GM08714 (cell line): ENCODE measurements around the gene MKNK2.

Experiments used
- H3K4me3 ChIP-seq: fragments of 200-500 bp; sonication (Bioruptor generic); 2 replicates; pipeline ENCODE4 v1.5.1; 2014; ENCODE audit warnings: mild to moderate bottlenecking, low read length, inconsistent platforms
- ZNF274 ChIP-seq: IDR thresholded peaks from 2 replicates; pipeline ENCODE4 v1.6.1; 2012; ENCODE audit warnings: mild to moderate bottlenecking, low read depth, low read length

Gene MKNK2

DNA sequence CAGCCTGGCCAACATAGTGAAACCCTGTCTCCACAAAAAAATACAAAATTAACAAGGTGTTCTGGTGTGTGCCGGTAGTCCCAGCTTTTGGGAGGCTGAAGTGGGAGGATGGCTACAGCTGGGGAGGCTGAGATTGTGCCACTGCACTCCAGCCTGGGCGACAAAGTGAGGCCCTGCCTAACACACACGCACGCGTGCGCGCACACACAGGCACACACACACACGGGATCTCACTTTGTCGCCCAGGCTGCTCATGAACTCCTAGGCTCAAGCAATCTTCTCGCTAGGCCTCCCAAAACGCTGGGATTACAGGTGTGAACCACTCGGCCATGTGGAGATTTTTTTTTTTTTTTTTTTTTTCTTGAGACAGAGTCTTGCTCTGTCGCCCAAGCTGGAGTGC lies 32.3 kb downstream of the MKNK2 start:
- TF ChIP-seq ZNF274, result no peak
- H3K4me3 ChIP-seq, result no peak overlapping the region

DNA sequence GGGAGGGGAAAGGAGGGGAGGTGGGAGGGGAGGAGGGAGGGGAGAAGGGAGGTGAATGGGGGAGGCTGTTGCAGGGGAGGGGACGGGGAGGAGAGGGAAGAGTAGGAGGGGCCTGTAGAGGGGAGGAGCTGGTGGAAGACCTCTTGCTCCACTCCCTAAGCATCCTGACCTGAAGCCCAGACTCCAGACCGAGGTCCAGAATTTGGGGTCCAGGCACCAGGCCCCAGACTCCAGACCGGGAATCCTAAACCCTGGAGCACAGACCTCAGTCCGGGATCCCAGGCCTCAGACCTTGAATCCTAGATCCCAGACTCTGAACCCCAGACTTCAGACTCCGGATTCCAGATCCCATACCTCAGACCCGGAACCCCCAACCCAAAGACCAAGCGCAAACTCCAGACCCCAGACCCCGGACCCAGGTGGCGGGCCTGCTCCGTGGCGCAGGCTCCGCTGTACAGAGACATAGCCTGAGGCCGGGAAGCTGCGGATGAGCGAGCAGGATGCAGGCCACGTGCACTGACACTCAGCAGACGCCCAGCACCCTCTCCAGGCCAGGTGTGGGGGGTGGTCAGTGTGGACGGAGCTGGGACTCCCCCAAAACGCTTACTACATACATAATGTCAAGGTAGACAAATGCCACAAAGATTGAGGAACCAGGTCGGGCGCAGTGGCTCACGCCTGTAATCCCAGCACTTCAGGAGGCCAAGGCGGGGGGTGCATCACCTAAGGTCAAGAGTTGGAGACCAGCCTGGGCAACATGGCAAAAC lies 34.8 kb downstream of the MKNK2 start:
- H3K4me3 ChIP-seq, result peak overlapping the region; percentile 14; the same call in 1 of the 2 replicates

DNA sequence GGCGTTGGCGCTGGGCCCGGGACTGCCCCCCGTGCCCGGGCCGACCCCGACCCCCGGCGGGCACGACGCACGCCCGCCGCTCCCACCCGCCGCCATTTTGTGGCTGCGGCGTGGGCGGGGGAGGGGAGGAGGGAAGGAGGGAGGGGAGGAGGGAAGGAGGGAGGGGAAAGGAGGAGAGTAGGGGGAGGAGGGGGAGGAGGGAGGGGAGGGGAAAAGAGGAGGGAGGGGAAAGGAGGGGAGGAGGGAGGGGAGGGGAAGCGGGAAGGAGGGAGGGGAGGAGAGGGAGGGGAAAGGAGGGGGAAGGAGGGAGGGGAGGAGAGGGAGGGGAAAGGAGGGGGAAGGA lies 35.5 kb downstream of the MKNK2 start, which contains the start of gene BTBD2:
Gene BTBD2 (minus strand): TSS at position 107 of the 343 bp plus-strand sequence. CDS start 11 bp downstream, at position 96.
- TF ChIP-seq ZNF274, result no peak
- H3K4me3 ChIP-seq, result peak within 1 kb of the TSS; percentile 68

More for the DNA sequence above, 34.8 kb downstream of the MKNK2 start:
- TF ChIP-seq ZNF274, result no peak

DNA sequence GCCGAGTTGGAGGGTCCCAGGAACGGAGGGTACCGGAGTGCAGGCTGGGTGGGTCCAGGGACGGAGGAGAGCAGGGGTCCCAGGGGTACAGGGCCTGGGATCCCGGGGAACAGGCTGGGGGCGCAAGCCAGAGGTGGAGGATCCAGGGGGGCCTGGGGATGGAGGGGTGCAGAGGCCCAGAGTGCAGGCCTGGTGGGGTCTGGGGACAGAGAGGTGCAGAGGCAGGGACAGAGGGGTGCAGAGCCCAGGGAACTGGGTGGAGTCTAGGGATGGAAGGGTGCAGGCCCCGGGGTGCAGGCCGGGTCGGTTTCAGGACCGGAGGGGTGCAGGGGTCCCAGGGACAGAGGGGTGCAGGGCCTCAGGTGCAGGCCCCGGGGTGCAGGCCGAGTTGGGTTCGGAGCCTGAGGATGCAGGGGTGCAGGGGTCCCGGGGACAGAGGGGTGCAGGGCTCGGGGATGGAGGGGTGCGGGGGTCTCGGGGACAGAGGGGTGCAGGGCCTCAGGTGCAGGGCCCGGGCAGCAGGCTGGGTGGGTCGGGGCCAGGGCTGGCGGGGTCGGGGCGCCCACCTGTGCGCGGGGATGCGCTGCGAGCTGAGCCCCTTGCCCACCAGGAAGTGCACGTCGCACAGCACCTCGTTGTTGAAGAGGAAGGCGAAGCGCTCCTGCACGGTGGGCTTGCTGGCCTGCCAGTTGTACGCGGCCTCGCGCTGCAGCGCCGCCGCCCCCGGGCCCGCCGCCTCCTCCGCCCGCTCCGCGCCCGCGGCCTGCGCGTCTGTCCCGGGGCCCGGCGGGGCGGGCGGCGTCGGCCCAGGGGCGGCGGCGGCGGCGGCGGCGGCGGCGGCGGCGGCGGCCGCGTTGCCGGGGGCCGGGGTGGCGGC lies 36.1 kb downstream of the MKNK2 start:
- H3K4me3 ChIP-seq, result peak overlapping the region; percentile 68
- TF ChIP-seq ZNF274, result no peak

DNA sequence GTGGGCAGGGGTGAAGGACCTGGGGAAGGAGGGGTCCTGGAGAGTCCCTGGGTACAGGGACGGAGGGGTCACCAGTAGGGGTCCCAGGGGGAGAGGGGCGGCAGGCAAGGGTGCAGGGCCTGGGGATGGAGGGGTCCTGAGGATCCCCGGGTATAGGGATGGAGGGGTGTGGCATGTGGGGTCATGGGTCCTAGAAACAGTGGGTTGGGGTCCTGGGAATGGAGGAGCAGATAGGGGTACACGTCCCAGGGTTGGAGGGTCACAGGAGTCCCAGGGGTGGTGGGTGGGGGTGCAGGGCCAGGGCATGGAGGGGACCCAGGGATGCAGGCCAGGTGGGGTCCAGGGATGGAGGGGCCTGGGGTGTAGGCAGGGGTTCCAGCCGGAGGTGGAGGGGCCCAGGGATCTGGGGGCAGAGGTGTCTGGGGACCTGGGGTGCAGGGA lies 36.9 kb downstream of the MKNK2 start:
- H3K4me3 ChIP-seq, result no peak overlapping the region
- no peak for TF ChIP-seq ZNF274

DNA sequence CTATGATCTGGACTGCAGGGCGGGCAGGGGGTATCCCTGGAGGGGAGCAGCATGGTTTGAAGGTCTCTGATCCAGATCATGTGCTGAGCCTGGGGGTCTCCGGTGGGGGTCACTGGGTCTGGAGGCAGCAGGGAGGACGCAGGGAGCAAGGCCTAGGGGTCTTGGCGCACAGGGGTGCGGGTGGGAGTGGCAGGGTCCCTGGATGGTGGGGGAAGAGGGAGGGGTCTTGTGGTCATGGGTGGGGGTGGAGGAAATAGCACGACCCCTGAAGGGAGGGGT lies 37.4 kb downstream of the MKNK2 start:
- H3K4me3 ChIP-seq, result no peak overlapping the region
- no peak for TF ChIP-seq ZNF274

DNA sequence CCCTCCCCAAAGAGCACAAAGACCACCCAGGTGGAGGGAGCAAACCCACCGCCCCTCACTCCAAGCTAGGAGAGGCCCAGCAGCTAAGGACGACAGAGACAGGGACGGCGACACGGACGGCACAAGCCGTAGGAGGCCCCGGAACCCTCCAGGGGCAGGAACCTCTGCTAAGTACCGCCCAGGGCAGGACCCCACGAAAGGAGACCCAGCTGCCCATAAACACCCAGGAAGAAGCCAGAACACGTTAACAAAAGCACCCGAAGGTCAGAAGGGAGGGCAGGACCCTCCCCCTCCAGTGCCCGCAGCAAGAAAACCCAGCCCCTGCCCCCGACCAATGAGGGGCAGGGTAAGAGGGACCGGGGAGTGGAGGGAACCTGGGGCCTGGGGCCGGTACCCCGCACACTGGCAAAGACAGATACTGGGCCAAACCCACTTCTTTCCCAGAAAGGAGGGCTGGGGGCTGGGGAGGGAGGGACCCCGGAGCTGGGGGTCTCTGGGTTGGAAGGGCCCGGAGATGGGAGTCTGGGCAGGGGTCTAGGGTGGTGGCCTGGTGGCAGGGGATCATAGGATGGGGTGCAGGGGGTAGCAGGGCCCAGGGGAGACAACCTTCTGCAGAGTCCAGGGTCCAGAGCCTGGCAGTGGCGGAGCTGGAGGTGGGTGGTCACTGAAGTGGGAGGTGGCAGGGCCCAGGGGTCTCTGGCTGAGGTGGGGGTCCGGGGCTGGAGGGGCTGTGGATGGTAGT lies 37.9 kb downstream of the MKNK2 start:
- no peak for TF ChIP-seq ZNF274
- no peak overlapping the region for H3K4me3 ChIP-seq

DNA sequence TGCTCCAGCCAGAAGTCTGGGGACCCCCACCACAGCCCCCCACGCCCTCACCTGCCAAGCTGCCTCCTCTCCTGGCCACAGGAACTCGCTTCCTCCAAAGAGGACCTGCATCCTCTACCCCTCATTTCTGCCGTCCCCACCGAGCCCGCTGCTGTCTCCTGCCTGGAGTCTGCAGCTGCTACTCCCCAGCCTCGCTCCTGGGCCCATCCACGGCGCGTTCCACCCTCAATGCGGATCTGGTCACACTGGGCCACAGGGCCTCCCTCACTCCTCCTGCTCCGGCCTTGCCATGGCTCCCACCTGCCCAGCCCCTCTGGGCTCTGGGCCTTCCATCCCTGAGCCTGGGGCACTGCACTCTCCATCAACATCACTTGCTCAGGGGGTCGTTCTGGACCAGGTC lies 39.9 kb downstream of the MKNK2 start:
- no peak overlapping the region for H3K4me3 ChIP-seq
- no peak for TF ChIP-seq ZNF274

DNA sequence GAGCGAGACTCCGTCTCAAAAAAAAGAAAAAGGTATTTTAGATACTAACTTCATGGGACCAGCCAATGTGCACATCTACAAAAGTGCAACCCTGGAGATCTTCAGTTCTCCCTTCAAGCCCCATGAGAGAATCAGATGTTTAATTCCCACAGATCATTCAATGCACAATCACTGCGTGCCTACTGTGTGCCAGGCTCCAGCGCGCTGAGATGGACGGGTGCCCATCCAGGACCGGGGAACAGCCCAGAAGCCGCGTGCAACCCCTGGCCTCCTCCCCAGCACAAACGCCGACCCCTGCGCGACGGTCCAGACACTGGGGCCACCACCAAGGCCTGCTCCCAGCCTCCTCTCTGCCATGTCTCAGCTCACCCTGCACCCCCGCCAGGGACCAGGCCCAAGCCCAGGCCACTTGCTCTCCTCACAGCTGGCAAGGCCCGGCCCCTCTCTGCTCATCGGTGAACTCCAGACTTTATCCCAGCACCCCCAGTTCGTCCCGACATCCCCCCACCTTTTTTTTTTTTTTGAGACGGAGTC lies 40.8 kb downstream of the MKNK2 start:
- TF ChIP-seq ZNF274, result no peak
- H3K4me3 ChIP-seq, result no peak overlapping the region

DNA sequence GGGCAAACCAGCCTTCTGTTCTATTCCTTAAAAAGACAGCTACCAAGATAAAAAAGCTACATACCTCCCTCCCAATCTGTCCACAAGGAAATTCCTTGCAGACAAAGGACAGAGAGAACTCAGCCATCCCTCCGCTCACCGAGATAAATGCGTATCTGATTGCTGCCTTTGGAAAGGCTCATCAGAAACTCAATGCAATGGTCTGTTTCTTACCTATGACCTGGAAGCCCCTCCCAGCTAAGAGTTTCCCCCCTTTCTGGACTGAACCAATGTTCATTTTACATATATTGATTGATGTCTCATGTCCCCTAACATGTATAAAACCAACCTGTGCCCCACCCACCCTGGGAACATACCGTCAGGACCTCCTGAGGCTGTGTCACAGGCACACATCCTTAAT lies 47.2 kb downstream of the MKNK2 start:
- TF ChIP-seq ZNF274, result no peak
- H3K4me3 ChIP-seq, result no peak overlapping the region

DNA sequence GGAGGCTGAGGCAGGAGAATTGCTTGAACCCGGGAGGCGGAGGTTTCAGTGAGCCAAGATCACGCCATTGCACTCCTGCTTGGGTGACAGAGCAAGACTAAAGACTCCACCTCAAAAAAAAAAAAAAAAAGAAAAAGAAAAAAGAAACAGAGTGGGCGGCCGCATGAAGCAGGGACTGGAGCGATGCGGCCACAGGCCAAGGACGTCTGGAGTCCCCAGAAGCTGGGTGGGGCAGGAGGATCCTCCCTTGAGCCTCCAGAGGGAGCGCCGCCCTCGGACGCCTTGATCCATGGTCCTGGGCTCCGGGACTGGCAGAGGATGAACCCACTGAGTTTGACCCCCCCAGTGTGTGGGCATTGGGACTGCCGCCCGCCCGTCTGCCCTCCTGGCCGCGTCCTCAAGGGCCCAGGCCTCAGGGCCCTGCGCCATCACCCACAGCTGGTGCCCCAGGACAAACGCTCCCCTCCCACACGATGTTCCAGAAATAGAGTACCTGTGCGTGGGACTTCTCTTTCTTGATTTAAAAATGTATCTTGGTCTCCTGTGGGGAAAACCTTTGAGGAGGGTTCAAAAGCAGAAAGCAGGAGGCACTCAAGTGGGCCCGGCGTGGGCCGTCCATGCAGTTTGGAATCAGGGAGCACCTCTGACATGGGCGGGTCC lies 51.1 kb downstream of the MKNK2 start:
- no peak overlapping the region for H3K4me3 ChIP-seq
- TF ChIP-seq ZNF274, result no peak

DNA sequence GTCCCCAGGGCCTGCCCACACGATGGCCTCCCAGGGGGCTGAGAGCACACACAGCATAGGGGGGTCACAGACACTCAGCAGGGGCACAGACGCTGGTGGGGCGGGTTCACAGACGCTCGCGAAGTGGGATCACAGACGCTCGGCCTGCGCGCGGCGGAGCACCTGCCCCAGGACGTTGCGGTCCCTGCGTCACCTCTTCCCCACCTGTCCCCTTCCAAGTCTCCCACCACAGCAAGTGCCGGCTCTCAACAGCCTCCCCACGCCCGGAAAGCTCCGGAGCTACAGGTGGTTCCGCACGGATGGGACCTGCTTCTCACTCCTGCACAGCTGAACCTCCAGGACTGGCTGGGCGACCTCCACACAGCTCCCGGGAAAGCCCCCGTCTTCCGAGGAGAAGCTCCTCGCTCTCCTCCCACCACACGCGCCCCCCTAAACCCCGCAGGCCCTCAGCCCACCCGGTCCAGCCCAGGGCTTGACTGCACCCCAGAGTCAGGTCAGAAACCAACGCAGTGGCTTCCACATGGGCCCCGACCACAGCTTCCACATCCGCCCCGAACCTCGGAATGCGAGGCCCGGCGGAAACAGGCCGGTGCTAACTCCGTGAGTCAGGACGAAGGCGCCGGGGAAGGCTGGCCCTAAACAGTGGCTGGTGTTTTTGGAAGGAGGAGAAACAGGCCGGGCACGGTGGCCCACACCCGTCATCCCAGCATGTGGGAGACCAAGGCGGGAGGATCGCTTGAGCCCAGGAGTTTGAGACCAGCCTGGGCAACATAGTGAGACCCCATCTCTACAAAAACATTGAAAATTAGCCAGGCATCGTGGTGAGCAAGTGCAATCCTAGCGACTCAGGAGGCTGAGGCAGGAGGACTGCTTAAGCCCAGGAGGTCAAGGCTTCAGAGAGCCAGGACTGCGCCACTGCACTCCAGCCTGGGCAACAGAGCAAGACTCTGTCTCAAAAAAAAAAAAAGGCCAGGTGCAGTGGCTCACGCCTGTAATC lies 52.0 kb downstream of the MKNK2 start:
- no peak for TF ChIP-seq ZNF274
- H3K4me3 ChIP-seq, result no peak overlapping the region

DNA sequence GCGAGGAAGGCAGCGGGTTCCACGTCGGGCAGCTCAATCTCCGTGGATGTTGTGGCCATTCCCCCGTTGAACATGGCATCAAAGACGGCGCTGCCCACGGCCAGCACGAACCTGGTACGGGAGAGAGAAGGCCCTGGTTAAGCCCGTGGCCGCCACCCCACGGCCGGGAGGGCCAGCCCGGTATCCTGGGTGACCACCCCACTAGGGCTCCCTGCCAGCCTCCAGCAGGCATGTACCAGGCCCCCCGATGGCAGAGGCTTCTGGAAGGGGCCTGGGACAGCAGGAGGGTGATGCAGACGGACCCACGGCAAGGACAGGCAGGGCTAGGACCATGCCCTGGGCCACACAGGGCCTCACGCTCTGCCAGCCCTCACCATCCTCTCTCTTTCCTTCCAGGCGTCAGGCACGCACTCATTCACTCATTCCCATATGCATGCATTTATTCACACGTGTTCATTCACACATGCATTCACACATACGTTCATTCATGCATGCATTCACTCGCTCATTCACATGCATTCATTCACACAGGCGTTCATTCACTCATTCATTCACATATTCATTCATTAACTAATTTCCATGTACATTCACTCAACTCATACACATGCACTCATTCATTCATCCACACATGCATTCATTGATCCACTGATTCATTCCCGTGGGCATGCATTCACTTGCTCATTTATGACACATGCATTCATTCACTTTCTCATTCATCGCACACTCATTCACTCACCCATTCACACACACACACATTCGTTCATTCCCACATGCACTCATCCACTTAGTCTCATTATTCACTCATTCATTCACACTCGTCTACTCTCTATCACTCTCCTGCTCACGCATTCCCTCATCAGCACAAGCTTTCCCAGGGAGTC lies 53.5 kb downstream of the MKNK2 start:
- TF ChIP-seq ZNF274, result no peak

More for the DNA sequence above, 53.5 kb downstream of the MKNK2 start:
- H3K4me3 ChIP-seq, result no peak overlapping the region
